Neural crest cell (in vitro differentiated cells): ENCODE results near the gene SMAD4. TPM values are rescaled to one million over a fixed set of nuclear protein-coding genes. Genes with fewer than 3 reads are reported as not detected.
A peak's percentile ranks its signal among the peaks of the same experiment; 100 is the strongest.

Experiments
- DNase-seq: peaks from one replicate; pipeline ENCODE4 v3.0.0; 2021; ENCODE audit warnings: low read depth, mixed read lengths, low spot score
- H3K27ac Mint-ChIP-seq: one replicate; pipeline ENCODE4 v1.8.0; 2021; ENCODE audit warnings: mild to moderate bottlenecking, mixed read lengths; ENCODE audit not compliant: unreplicated experiment
- H3K27me3 Mint-ChIP-seq: 2 replicates; pipeline ENCODE4 v1.8.0; 2021; ENCODE audit warnings: low read depth, mild to moderate bottlenecking, mixed read lengths
- H3K36me3 Mint-ChIP-seq: 2 replicates; pipeline ENCODE4 v1.8.0; 2021; ENCODE audit warnings: low read depth, mild to moderate bottlenecking, mixed read lengths
- H3K4me1 Mint-ChIP-seq: 2 replicates; pipeline ENCODE4 v1.8.0; 2021; ENCODE audit warnings: mixed read lengths
- H3K4me3 Mint-ChIP-seq: one replicate; pipeline ENCODE4 v1.8.0; 2021; ENCODE audit warnings: mild to moderate bottlenecking, mixed read lengths
- H3K9me3 Mint-ChIP-seq: 2 replicates; pipeline ENCODE4 v1.8.0; 2021; ENCODE audit warnings: mixed read lengths
- total RNA-seq: library from RNA; stranded (reverse); gene quantifications from 2 replicates; pipeline ENCODE4 v1.2.1, GENCODE V29; 2021
- TF ChIP-seq, protein P1 (sequence below): fragments of 200-600 bp; sonication (generic); conservative IDR thresholded peaks from 2 replicates; pipeline ENCODE4 v1.5.0; 2021; ENCODE audit warnings: antibody characterized with exemption, mild to moderate bottlenecking

The SMAD4 gene
- total RNA-seq, 1 donor from 2014 or later, result 151 TPM

DNA sequence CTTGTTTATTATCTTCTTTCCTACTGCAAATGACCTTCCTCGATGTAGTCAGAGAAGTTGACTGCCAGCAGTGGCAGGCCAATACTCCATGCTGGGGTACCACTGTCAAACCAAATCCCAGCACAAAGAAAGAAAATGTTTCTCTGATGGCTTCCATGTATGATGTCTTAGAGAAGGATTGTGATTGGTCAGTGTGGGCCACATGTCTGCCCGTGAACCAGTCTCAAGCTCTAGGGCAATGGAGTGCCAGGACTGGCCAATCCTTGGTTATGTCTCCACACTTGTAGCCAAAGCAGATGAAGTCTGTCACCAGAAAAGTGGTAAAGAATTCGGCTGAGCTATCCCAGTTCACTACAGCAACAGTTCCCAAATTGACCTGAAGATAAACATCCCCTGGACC lies 17.6 kb upstream of the SMAD4 start:
- no peak for DNase-seq
- H3K9me3 Mint-ChIP-seq, result no peaks in the 10 kb centered on the region
- peaks cover 6% of the 10 kb centered on the region for H3K36me3 Mint-ChIP-seq
- H3K27ac Mint-ChIP-seq, result no peak overlapping the region
- no peaks in the 10 kb centered on the region for H3K27me3 Mint-ChIP-seq
- TF ChIP-seq, protein P1, sequence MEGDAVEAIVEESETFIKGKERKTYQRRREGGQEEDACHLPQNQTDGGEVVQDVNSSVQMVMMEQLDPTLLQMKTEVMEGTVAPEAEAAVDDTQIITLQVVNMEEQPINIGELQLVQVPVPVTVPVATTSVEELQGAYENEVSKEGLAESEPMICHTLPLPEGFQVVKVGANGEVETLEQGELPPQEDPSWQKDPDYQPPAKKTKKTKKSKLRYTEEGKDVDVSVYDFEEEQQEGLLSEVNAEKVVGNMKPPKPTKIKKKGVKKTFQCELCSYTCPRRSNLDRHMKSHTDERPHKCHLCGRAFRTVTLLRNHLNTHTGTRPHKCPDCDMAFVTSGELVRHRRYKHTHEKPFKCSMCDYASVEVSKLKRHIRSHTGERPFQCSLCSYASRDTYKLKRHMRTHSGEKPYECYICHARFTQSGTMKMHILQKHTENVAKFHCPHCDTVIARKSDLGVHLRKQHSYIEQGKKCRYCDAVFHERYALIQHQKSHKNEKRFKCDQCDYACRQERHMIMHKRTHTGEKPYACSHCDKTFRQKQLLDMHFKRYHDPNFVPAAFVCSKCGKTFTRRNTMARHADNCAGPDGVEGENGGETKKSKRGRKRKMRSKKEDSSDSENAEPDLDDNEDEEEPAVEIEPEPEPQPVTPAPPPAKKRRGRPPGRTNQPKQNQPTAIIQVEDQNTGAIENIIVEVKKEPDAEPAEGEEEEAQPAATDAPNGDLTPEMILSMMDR, result no peak
- H3K4me3 Mint-ChIP-seq, result no peak overlapping the region
- H3K4me1 Mint-ChIP-seq, result peaks cover 8% of the 10 kb centered on the region

DNA sequence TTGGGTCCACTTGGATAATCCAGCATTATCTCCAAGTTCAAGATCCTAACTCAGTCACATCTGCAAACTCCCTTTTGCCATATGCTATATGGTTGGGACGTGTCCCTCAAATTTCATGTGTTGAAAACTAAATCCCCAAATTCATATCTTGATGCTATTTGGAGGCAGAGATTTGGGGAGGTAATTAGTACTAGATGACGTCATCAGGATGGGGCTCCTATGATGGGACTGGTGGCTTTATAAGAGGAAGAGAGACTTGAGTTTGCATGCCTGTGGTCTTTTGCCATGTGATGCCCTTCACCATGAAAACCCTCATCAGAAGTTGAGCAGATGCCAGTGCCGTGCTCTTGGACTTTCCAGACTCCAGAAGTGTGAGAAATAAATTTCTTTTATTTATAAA lies 16.8 kb upstream of the SMAD4 start:
- H3K27ac Mint-ChIP-seq, result no peak overlapping the region
- peaks cover 11% of the 10 kb centered on the region for H3K4me1 Mint-ChIP-seq
- H3K36me3 Mint-ChIP-seq, result peaks cover 6% of the 10 kb centered on the region
- TF ChIP-seq, protein P1, result no peak
- DNase-seq, result no peak
- no peaks in the 10 kb centered on the region for H3K9me3 Mint-ChIP-seq
- H3K4me3 Mint-ChIP-seq, result no peak overlapping the region
- no peaks in the 10 kb centered on the region for H3K27me3 Mint-ChIP-seq

DNA sequence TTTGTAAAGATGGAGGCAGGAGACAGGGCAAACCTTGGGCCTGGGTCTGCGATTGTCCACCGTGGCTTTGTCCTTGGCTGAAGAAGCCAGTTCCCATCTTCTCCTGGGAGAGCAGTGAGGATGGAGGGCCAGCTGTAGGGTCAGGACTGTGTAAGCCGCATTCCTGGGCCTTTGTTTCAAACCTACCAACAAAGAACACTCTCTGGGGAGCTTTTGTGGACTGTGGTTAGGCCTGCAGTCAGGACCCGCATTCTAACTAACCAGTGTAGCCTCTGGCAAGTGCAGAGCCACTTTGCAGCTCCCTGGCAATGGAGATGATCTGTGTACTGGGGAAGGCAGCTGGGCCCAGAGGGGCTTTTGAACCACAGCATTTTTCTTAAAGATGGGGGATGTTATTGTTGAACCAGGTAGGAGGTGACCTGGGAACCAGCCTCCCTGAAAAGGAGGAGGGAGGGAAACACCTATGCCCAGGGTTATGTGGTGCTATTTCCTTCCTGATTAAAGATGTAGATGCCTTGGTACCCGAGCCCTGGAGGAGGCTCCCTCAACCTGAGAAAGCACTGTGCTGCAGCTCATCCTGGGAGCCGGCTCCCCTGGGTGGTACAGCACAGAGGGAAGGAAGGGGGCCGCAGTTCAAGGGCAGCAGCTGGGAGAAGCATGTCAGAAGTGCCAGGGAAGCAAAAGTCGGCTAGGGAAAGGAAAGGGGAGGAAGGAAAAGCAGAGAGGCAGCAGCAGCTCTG lies 12.7 kb upstream of the SMAD4 start:
- H3K27ac Mint-ChIP-seq, result no peak overlapping the region
- TF ChIP-seq, protein P1, result no peak
- no peaks in the 10 kb centered on the region for H3K9me3 Mint-ChIP-seq
- peaks cover 6% of the 10 kb centered on the region for H3K36me3 Mint-ChIP-seq
- peaks cover 11% of the 10 kb centered on the region for H3K4me1 Mint-ChIP-seq
- H3K27me3 Mint-ChIP-seq, result no peaks in the 10 kb centered on the region
- no peak for DNase-seq
- H3K4me3 Mint-ChIP-seq, result peak overlapping the region; percentile 39

DNA sequence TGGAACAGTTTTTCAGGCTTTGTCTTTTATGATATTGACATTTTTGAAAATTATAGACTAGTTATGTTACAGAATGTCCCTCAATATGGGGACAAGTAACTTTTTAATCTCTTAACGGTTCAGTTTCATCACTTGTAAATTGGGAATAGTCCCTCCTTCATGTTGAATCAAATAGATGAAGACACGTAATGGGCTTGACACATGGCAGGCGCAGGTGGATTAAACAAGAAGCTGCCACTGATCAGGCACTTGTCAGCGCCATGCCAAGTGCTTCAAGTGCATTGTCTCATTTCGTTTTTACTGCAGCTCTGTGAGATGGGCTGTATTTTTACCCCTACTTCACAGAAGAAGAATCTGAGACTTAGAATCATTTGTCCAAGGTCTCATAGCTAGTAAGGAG lies 9.5 kb upstream of the SMAD4 start:
- DNase-seq, result no peak
- TF ChIP-seq, protein P1, result no peak
- Mint-ChIP-seq H3K9me3 (peaks cover 4% of the 10 kb centered on the region), H3K27me3 (no peaks in the 10 kb centered on the region), H3K36me3 (peaks cover 9% of the 10 kb centered on the region), H3K4me3 (no peak overlapping the region), H3K4me1 (peaks cover 11% of the 10 kb centered on the region), H3K27ac (no peak overlapping the region)

DNA sequence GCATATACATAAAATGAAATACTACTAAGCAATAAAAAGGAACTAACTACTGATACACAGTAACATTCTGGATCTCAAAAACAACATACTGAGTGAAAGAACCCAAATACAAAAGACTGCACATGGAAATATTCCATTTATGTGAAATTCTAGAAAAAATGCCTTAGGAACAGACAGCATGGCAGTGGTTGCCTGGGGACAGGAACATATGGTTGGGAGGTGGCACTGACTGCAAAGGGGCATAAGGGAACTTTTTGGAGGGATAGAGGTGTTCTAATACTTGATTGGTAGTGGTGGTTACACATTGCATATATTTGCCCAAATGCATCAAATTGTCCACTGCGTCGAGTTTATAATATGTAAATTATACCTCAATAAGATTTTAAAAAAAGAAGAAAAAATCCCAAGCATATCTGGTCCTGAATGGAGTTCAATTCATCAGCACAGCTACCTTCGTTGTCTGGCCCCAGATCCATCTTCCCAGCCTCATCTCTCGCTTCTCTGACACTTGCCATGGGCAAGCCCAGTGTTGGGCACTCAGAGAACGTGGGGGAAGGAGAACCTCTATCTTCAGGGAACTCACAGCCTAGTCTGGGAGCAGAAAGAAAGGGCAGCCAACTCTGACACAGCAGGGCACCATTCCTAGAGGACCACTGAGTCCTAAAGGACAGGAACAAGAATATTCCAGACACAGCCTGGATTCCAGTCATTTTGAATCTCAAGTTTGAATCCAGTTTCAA lies 8.6 kb upstream of the SMAD4 start:
- H3K4me1 Mint-ChIP-seq, result peaks cover 11% of the 10 kb centered on the region
- H3K4me3 Mint-ChIP-seq, result no peak overlapping the region
- H3K27me3 Mint-ChIP-seq, result no peaks in the 10 kb centered on the region
- H3K9me3 Mint-ChIP-seq, result peaks cover 4% of the 10 kb centered on the region
- no peak for DNase-seq
- peaks cover 6% of the 10 kb centered on the region for H3K36me3 Mint-ChIP-seq
- H3K27ac Mint-ChIP-seq, result no peak overlapping the region
- TF ChIP-seq, protein P1, result no peak
